GF-D8 (cell line): ENCODE measurements around the gene RPL22L1.
A peak's percentile ranks its signal among the peaks of the same experiment; 100 is the strongest.
"Not testable (repeated sequence)": the region's sequence is repeated elsewhere in the genome, so short reads cannot be mapped to it uniquely, and the experiment has no call there.

Experiments
- DNase-seq: peaks from one replicate; lab custom pipeline; 2025; lab: John Stamatoyannopoulos, UW

The RPL22L1 gene

DNA sequence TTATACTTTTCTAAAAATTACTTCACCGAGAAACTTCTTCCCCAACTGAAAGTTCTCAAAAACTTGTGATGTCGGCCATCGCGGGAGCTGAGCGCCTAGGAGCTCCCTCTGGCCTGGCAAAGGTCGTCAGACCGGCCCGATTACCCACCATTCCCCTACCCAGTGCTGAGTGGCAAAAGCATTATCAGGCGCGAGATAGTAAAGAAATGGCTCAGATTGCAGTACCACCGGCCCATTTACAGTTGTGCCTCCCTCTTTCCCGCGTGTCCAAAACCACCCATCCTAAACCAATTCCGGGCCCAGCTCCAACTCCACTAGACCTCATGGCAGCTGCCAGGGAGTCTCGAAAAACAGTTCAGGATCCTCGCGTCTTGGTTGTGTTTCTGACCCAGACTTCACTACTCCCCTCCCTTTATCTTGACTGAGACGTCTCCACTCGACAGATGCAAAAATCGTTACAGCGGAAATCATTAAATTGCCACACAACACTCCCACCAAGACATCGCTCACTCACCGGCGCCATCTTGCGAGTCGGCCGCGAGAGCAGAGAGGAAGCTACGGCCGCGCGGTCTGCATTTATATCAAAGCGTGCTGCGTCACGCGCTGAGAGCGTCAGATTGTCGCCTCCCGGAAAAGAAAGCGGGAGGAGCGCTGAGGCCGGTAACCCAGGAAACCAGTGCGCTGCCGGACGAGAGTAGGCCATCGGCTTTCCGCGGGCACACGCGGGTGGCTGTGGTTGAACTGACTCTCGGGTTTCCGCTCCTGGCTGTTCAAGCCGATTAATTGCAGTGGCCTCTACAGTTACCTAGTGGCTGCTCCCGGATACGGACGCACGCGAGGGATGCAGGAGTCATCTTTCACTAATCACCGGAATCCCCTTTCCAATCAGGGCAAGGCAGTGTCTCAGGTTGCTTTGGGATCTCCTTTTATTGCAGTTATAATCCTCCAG lies at the start of gene RPL22L1:
RPL22L1 (minus strand) TSS at position 551 of the 949 bp plus-strand sequence; CDS start at position 523, 28 bp downstream.
- DNase-seq, result no peak

DNA sequence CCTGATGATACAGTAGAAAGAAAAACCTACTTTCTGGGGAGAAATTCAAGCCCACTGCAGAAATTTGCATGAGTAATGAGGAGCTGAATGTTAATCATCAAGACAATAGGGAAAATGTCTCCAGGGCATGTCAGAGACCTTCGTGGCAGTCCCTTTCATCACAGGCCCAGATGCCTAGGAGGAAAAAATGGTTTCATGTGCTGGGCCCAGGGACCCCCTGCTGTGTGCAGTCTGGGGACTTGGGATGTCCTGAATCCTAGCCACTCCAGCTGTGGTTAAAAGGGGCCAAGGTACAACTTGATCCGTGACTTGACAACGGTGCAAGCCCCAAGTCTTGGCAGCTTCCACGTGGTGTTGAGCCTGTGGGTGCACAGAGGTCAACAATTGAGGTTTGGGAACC lies 48.7 kb upstream of the RPL22L1 start:
- no peak for DNase-seq

DNA sequence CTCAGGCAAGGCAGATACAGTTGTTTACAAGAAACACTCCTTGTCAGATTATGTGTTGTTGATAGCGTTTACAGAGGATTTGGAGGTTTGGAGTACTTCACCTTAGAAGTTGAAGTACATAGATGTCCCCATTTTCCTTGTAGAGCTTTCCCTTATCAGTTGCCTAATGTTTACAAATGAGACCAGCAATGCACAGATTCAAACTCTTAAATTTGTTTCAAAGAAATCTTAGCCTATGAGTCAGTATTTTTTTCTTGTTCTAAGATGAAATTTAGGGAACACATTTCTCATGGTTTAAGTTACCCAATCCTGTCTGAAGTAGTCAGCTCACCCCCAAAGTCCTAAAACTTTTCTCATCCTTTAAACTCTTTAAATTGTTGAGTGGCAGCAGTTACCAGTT lies 44.7 kb upstream of the RPL22L1 start:
- DNase-seq, result no peak

DNA sequence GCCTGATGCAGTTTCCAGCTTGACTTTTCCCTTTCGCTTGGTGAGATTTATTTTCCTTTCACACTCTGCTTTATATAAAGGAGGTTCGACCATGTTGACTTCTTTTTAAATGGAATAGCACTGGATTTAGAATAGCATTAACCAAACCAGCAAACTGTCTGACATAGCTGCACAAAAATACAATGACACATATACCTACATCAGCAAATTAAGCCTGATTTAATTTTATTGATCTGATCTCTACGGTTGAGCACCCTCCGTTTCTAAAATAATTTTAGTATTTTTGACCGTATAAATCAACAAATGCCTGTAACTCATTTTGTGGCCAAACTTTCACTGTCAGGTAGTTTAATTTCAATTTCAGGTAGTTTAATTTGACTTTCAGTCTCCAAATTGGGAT lies 44.2 kb upstream of the RPL22L1 start:
- no peak for DNase-seq

DNA sequence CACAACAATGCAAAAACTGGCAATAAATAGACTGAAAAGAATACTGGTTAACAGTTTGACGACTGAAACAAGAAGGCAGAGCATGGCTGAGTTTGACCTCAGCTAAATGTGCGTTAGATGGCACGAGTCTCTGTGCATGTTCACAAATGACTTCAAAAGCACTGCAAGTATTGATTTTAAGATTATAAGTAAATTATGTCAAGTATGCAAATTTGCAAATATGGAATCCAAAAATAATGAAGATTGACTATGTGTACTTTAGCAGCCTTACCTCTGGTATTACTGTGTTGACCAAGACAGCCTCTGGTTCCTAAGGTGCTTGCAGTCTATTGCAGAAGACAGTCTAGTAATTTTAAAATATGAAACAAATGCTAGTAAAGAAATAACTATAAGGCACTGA lies 41.1 kb upstream of the RPL22L1 start:
- no peak for DNase-seq

DNA sequence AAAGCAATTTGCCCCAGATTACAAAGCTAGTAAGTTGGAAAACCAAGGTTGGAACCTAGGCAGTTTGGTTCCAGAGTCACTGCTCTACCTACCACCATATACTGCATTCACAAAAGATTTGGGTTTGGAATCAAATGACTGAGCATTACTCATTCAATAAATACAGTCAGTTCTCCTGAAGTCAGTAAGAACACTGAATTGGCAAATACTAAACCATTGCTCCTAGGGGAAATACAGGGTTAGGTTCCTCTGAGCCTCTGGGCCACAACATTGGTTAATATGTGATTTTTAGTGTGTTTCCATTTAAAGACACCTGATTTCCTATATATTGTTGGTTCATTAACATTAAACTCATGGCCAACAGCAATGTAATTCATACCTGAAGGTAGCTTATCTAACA lies 40.5 kb upstream of the RPL22L1 start:
- DNase-seq, result no peak

DNA sequence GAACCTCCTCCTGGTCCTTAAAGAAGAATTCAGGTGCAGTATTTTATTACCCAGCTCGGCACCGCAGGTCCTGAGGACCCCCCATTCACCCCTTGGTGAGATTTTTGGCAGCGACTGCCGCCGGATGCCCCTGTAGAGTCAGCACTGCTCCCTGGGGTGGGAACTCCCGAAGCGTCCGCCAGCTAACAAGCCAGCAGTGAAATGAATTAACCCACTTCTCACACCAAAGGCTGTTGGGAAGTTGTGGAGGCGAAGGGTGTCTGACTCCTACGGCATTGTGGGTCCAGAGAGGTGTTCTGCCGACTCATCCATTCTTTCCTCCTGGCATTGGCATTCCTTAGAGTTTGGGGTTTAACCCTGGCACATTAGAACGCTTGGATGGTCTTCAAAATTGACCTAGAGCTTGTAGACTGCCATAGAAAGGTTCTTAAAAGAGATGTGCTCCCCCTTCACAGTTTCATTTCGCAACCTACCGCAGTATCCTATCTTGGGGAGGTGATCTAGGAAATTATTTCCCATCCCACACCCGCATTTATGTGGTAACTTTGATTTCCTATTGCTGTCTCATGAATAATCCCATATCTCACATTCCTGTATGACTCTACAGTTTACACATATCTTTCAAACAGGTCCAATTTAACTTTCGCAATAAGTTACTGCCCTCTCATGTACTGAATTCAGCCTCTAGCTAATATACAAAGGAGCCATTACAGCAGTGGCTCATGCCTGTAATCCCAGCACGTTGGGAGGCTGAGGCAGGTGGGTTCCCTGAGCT lies 39.3 kb upstream of the RPL22L1 start:
- peak; percentile 66 for DNase-seq

DNA sequence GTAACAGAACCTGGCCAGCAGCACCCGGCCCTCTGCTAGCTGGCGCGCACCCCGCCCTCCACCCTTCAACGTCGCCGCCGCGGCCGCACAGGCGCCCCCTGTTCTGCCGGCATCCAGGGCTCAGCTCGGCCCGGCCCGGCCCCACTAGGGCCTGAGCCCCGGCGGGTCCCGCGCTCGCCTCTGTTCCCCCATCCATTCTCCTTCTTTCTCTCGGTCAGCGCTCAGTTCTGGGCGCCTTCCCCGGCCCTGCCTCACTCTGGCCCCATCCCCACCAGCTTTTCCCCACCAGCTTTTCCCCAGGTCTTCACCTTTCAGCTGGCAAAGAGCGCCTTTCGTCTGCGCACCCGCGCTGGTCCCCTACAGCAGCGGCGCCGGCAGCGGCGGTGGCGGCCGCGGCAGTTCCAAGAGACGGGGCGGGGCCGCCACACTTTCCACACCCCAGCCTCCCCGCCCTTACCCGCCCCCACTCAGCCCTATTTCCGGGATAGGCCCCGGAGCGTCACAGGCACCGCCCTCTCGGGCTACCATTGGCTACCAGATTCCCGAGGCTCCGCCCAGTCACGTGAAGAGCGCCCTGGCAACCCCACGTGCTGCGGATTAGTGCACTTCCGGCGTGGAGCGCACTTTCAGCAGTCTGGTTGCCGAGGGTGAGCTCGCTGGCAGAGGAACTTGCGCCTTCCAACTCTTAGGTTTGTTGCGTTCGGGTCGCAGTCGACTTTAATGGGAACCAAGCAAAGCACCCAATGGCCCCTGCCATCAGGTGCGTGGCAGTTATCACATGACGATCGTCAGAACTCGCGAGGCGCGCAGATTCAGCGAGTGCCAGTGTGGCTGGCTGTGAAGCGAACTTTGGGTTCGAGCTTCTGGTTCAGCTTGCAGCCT lies 38.5 kb upstream of the RPL22L1 start, which contains the start of gene EIF5A2:
EIF5A2 (minus strand) TSS at position 403 of the 882 bp plus-strand sequence. CDS start 831 bp downstream, outside the sequence.
- DNase-seq, result peak; percentile 92

DNA sequence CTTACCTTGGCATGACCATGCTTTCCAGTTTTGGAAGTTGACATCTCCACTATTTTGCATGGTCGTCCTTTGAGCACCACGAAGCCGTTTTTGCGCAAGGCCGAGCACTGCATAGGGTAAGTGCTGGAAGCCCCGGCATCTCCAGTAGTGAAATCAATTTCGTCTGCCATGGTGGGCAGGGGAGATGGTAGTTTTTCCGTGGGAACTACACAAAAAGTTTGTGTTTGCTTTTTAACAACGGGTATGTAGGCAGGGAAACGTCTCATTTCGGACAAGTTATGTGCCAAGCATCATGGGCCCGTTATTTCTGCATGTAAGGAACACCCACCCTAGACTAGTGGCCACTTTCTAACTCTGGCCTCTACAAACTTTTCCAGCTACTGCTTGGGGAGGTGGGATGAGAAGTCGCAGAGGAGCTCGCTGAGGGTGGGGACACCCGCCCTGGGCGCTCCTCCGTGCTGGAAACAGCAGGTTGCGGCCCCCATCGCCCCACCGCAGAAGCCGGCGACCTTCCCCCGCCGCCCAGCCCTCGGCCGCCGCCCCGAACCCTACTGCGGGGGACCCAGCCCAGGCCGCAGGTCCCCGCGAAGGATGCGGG lies 37.7 kb upstream of the RPL22L1 start:
- DNase-seq, result no peak

DNA sequence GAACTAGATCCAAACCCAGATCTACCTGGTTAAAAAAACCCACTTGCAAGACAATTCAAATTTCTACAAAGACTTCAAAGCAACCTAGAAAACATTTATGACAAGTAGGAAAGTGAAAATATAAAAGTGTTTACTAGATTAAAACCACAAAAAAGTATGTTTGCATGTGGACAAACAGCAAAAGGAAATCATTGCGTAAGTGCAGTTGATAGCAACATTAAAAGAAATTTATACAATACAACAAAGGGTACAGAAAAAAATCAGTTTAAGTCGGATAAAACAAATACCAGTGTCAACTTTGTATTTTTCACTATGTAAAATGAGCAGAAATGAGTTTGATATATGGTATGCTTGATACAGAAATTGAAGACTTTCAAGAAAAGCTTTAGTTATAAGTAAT lies 35.9 kb upstream of the RPL22L1 start:
- DNase-seq, result no peak

DNA sequence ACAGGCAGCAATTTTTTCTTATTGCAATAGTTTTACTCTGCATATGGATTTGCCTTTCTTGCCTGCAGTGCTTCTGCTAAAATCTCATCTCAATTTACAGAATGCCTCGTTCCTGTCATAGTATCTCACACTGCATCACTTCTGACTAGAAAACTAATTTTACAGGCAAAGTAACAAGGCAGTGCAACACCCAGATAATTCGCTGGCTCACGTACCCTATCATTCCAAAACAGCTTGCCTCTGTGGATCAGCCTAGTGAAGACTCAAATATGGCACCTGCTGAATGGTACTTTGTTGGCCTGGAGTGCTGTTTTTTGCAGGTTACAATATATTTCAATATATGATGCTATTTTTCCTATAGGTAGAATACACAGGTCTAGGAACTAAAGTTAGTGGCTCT lies 33.1 kb upstream of the RPL22L1 start:
- no peak for DNase-seq

DNA sequence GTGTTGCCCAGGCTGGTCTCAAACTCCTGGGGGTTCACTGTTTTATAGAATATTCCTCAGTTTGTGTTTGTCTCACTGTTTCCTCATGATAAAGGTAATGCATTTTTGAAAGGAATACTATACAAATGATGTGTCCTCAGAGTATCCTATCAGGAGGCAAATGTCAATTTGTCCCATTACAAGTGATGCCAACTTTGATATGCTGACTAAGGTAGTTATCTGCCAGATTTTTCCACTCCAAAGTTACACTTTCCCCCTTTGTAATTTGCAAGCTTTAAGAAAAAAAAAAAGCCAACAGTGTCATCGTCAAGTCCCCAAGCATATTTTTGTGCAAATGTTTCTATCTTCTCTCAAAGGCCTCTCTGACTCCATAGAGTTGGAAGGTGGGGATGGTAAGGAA lies 29.5 kb upstream of the RPL22L1 start:
- DNase-seq, result no peak

DNA sequence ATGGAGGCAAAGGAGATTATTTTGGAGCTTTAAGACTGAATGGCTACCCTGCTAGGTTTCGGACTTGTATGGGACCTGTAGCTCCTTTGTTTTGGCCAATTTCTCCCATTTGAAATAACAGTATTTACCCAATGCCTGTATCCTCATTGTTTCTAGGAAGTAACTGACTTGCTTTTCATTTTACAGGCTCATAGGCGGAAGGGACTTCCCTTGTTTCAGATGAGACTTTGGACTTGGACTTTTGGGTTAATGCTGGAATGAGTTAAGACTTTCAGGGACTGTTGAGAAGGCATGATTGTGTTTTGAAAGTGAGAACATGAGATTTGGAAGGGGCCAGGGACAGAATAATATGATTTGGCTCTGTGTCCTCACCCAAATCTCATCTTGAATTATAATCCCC lies 28.0 kb upstream of the RPL22L1 start:
- no peak for DNase-seq

DNA sequence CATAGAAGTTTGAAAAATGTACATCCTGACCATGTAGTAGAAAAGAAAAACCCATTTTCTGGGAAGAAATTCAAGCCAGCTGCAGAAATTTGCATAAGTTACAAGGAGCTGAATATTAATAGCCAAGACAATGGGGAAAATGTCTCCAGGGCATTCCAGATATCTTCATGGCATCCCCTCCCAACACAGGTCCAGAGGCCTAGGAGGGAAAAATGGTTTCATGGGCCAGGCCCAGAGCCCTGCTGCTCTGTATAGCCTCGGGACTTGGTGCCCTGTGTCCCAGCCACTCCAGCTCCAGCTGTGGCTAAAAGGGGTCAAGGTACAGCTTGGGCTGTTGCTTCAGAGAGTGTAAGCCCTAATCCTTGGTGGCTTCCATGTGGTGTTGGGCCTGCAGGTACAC lies 27.2 kb upstream of the RPL22L1 start:
- not testable (repeated sequence) for DNase-seq

DNA sequence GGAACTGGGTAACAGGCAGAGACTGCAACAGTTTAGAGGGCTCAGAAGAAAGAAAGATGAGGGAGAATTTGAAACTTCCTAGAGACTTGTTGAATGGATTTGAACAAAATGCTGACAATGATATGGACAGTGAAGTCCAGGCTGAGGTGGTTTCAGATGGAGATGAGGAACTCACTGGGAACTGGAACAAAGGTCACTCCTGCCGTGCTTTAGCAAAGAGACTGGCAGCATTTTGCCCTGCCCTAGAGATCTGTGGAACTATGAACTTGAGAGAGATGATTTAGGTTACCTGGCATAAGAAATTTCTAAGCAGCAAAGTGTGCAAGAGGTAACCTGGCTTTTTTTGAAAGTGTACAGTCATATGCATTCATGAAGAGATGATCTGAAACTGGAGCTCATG lies 26.8 kb upstream of the RPL22L1 start:
- DNase-seq, result no peak

DNA sequence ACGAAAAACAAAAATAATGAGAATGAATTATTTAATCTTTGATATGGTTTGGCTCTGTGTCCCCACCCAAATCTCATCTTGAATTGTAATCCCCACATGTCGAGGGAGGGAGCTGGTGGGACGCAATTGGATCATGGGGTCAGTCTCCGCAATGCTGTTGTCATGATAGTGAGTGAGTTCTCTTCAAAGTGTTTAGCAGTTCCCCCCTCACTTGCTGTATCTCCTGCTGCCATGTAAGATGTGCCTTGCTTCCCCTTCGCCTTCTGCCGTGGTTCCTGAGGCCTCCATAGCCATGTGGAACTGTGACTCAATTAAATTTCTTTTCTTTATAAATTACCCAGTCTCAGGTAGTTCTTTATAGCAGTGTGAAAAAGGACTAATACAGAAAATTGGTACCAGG lies 26.3 kb upstream of the RPL22L1 start:
- DNase-seq, result not testable (repeated sequence)

DNA sequence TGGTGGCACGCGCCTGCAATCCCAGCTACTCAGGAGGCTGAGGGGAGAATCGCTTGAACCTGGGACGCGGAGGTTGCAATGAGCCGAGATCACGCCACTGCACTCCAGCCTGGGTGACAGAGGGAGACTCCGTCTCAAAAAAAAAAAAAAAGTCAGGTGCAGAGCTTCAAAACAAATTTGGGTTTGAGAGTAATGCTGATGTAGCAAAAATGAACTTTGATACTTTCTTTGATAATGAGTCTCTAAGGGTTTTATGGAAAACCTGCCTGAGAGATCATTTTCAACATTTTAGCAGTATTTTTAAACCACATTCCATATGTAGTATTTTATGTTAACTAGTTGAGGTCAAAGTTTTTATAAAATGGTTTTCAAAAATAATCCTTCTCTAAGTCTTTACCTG lies 23.9 kb upstream of the RPL22L1 start:
- no peak for DNase-seq

DNA sequence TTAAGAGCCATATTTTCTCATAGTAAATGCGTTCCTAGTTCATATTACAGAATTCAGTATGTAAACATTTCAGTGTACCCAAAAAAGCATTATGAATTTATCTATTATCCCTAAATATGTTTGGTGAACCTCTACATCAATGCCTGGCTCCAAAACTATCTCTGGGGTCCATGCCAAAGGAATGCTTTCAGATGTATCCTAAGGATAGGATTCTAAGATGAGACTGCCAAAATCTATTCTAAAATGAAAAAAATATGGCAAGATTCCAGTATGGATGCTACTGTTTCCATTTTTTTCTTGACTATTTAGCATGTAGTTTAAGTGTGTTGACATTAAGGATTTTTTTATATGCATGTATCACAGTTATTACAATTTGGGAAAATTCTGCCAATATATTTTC lies 19.6 kb upstream of the RPL22L1 start:
- DNase-seq, result no peak

DNA sequence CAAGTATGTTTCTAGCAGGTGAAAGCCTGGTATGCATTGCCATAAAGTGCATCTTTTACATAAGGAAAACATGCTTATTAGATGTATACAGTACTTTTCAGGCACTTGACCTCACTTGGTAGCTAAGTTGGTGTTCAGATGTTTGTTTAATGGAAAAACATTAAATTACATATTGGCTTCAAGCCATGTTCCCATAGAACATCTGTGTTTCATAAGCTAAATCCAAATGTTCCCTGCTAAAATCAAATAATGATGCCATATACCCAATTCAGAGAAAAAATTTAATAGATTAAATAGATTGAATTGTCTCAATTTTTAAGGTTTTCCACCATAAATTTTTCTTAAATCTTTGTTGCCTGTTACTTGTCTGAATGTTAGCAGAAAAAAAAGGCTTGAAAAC lies 19.1 kb upstream of the RPL22L1 start:
- no peak for DNase-seq

DNA sequence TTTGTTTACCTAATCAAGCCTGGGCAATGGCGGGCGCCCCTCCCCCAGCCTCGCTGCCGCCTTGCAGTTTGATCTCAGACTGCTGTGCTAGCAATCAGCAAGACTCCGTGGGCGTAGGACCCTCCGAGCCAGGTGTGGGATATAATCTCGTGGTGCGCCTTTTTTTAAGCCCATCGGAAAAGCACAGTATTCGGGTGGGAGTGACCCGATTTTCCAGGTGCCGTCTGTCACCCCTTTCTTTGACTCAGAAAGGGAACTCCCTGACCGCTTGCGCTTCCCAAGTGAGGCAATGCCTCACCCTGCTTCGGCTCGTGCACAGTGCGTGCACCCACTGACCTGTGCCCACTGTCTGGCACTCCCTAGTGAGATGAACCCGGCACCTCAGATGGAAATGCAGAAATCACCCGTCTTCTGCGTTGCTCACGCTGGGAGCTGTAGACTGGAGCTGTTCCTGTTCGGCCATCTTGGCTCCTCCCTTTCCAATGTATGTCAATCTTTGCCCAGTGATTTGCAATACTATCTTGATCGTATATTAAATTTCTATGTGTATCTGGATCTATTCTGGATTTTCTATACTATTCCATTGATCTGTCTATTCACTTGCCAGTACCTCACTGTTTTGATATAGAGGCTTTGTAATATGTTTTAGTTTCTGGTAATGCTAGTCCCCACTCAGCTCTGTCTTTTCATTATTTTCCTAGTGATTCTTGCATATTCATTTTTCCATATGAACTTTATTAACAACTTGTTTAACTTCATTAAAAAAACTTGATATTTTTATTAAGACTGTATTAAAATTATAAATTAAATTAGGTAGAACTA lies 14.3 kb upstream of the RPL22L1 start:
- DNase-seq, result not testable (repeated sequence)

DNA sequence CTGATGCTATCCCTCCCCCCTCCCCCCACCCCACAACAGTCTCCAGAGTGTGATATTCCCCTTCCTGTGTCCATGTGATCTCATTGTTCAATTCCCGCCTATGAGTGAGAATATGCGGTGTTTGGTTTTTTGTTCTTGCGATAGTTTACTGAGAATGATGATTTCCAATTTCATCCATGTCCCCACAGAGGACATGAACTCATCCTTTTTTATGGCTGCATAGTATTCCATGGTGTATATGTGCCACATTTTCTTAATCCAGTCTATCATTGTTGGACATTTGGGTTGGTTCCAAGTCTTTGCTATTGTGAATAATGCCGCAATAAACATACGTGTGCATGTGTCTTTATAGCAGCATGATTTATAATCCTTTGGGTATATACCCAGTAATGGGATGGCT lies 8.7 kb upstream of the RPL22L1 start:
- not testable (repeated sequence) for DNase-seq
